ENCODE results near the gene TPM2. TPM values are rescaled to one million over a fixed set of nuclear protein-coding genes. Genes with fewer than 3 reads are reported as not detected.

Gene TPM2
- total RNA-seq, 1 donor from 2014 or later, result 7.3 TPM

DNA sequence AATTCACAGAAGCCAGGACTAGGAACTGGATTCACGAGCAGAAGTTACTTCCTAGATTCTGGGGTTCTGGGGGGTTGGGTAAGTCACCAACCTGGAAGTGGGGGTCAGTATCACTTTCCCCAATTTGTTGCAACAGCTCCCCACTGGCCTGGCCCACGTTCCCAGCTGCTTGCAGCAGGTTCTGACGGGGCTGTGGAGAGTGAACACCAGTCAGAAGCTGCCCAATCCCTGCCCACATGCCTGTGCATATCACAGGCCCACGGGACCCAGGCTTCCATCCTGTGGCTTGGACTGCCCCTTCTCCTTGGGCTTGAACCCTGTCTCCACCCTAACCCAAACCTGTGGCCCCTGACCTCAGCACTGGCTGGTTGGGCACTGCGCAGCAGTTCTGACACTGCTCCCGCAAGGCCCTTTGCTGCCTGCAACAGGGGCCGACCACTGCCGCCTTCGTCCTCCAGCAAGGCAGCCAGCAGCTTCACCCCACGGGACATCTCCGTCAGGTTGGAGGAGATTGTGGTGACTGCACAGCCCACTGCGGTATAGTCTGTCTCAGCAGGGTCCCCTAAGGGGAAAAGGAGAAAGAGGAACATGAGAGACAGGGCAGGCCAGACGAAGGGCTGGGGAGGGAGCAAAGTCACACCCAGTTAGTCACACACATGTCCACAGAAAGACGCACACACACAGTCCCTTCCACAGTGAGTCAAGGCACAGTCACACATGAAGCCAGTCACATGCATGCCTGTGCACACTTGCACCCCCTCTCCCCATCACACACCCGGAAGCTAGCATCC lies 29.2 kb upstream of the TPM2 start:
- no peak for DNase-seq (ENCODE audit: low read depth in 2 of 2)

GRCh38 chr9:35717132-35717870 lies 27.6 kb upstream of the TPM2 start:
- DNase-seq (ENCODE audit: low read depth in 2 of 2), result no peak

GRCh38 chr9:35716230-35716629 lies 26.5 kb upstream of the TPM2 start:
- DNase-seq (ENCODE audit: low read depth in 2 of 2), result no peak

DNA sequence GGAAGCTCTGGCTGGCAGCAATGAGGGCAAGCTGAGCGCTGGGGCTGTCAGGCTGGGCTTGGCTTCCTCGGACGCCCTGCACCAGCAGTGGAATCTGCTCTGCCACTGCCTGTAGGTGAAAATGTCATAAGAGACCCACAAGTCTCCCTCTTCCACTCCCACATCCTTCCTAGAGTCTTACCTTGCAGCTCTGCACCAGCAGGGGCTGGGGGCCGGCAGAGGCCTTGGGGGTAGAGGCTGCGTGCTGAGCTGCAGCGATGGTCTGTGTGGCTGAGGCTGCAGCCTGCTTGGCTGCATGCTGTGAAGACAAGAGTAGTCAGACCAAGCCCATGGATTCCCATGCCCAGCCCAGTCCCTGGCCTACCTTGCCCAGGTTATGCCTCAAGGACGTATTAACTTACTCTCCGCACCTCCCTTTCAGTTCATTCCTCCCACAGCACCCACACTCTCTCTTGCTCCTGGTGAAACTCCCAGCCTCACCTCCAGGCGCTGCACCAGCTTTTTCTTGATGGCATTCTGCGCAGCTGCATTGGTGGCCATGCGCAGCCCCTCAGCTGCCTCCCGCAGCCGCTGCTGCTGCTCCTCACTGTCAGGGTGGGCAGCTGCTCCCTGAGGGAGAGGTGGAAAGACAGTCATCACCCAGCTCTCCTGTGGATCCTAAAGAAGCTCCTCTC lies 25.0 kb upstream of the TPM2 start:
- no peak for DNase-seq (ENCODE audit: low read depth in 2 of 2)

- no peak for DNase-seq (ENCODE audit: low read depth in 2 of 2)
Measured at GRCh38 chr9:35714123-35714522, 24.4 kb upstream of the TPM2 start.

GRCh38 chr9:35713578-35713977 lies 23.9 kb upstream of the TPM2 start:
- no peak for DNase-seq (ENCODE audit: low read depth in 2 of 2)

- DNase-seq (ENCODE audit: low read depth in 2 of 2), result no peak
Measured at GRCh38 chr9:35712762-35713400, 23.2 kb upstream of the TPM2 start.

DNA sequence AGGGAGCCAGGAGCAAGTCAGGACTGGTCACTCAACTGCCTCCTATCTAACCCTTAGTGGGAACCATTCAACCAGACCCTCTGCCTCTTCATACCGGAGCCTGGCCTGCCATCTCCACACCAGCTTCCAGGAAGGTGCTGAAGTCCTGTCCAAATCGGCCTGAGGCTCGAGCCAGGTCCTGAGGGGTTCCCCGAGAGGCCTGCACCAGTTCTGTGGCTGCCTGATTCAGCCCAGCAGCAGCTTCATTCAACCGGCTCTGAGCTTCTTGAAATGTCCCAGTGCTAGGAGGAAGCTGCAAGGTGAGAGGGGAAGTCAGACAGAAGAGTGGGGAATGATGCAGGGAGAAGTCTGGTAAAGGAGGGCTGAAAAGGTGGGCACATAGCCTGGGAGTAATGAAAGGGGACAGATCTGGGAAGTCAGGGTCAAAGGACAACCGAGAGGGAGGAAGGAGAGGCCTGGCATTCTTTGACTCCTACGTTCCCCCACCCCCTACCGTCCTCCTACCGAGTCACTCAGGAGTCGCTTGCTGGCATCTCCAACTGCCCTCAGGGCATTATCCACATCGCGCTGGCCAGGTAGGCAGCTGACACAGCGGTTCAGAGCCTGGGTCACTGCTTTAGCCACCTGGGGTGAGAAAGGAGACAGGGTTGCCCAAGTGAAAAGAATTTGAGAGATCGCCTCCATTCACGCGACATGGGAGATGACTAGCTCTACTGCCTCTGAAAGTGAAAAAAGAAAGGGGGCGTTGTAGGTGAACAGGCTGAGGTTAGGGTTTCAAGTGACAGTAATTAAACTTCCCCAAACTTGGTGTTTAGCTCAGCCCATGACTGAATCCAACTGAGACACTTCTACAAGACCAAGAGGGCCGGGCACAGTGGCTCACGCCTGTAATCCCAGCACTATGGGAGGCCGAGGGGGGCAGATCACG lies 22.0 kb upstream of the TPM2 start:
- DNase-seq (ENCODE audit: low read depth in 2 of 2), result no peak

GRCh38 chr9:35710818-35711500 lies 21.2 kb upstream of the TPM2 start:
- no peak for DNase-seq (ENCODE audit: low read depth in 2 of 2)

DNA sequence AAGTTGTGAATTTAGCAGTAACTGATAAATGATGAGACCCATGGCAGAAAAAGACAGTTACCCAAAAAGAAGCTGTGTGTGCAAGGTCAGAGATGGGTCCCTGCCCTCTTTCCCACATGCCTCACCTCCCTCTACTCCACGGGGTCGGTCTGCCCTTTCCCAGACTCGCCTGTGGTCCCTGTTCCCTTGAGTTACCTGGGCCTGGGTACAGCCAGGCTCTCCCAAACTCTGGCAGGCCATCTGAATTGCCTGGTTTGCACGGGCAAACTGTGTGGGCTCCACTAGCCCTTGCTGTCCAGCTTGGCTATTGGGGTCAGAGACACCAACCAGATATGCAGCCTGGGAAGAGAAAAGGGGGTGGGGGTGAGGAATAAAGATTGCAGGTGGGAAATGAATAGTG lies 18.4 kb upstream of the TPM2 start:
- no peak for DNase-seq (ENCODE audit: low read depth in 2 of 2)

DNA sequence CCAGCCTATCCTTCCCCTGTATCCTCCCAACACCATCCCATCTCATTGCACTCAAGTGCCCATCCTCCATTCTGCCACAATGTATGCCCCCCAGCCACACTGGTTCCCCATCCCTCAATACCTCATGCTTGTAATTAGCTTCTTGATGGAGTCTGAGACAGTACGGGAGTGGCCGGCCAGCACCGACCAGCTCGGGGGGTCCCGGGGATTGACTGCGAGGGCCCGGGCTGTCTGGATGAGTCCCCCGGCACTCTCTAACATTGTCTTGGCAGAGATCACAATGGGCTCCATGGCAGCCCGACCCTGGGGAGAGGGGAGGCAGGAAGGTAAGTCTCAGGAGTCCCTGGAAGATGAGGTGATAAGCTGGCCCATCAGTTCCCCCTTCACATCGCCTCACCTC lies 17.2 kb upstream of the TPM2 start:
- DNase-seq (ENCODE audit: low read depth in 2 of 2), result no peak

DNA sequence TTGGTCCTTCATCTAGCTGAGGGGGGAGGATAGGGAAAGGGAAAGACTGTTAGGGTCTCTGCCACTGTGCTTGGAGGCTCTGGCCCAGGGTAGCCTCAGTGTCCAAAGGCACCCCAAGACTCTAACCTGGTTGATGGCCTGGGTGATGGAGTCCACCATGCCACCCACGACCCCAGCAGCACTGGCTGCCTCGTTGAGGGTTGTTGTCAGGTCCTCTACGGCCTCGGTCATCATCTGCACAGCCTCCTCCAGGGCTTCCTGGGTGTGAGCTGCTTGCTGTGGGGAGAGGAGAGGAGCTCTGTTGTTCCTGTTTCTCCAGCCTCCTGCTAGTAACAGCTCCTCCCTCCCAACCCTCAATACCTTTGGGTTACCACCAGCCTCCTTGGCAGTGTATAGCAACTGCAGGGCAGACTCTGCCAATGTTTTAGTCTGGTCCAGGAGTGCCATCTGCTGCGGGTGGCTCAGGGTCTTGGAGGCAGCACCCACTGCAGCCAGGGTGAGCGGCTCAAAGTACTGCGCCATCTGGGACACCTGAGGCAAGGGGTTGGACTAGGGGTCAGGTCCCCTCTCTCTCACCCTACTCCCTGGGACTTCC lies 16.2 kb upstream of the TPM2 start:
- no peak for DNase-seq (ENCODE audit: low read depth in 2 of 2)

GRCh38 chr9:35705372-35705771 lies 15.6 kb upstream of the TPM2 start:
- DNase-seq (ENCODE audit: low read depth in 2 of 2), result no peak

DNA sequence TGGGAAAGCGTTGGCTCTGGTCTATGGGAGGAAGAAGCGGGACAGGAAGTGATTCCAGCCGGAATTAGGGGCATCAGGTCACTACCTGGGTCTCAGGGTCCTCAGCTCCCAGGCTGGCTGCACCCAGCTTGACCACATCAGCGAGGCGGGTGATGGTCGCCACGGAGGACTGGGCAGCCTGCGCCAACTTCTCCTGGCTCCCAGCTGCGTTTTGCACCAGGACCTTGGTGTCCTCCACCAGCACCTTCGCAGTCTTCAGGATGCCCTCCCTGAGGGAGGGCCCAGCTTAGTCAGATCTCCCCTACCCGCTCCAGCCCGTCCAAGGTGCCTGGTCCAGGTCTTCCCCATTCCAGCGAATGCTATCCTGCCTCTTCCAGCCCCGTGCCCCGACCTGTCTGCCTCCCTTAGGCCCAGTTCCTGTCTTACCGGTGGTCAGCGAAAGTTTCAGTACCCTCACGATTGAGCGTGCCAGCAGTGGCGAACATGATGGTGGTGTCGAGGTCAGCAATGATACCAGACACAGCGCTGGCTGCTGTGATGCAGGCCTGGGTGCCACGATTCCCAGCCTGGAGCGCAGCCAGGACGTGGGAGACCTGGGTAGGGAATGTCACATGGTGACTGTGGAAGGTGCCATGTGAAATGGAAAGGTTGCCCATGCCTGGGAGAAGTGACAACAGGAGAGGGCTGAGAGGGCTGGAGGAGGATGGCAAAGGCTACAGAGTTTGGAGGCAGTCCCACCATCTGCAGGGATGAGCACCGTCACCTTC lies 14.4 kb upstream of the TPM2 start:
- no peak for DNase-seq (ENCODE audit: low read depth in 2 of 2)

- no peak for DNase-seq (ENCODE audit: low read depth in 2 of 2)
Measured at GRCh38 chr9:35702696-35703095, 13.0 kb upstream of the TPM2 start.

DNA sequence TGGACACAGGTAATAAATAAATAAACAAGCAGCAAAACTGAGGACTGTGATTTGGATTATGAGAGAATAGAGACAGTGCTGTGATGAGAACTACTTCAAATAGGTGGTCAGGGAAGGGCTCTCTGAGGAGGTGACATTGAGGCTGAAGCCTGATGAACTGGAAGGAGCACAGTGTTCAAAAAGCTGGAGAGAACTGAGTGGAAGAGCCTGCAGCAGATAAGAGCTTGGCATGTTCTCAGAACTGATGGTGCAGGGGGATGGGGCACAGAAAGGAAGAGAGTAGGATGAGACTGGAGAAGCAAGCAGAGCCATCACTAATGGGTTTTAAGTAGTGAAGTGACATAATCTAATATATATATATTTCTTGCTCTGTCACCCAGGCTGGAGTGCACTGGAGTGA lies 11.2 kb upstream of the TPM2 start:
- DNase-seq (ENCODE audit: low read depth in 2 of 2), result no peak

- DNase-seq (ENCODE audit: low read depth in 2 of 2), result no peak
Measured at GRCh38 chr9:35700031-35700430, 10.3 kb upstream of the TPM2 start.

GRCh38 chr9:35698231-35698630 lies 8.5 kb upstream of the TPM2 start:
- DNase-seq (ENCODE audit: low read depth in 2 of 2), result no peak

DNA sequence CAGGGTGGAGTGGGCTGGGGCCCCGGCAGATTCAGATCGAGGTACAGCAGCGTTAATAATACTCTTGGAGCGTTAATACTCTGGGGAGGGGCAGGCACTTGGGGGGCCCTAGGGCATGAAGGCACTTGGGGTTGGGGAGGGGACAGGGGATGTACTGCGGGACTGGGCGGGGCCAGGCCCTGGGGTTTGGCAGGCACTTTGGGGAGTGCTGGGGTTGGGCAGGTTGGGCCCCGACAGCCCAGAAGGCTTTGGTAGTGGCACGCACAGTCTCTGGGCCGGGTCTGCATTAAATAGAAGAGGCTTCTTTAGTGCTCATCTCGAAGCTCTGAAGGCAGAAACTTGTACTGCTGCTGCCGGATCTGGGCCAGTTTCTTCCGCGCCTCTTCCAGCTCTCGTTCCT lies 7.8 kb upstream of the TPM2 start:
- no peak for DNase-seq (ENCODE audit: low read depth in 2 of 2)
